Endothelial cell of umbilical vein (primary cell): ENCODE measurements around the gene IL6R. TPM values are rescaled to one million over a fixed set of nuclear protein-coding genes. Genes with fewer than 3 reads are reported as not detected.

Source experiments
- BruUV-seq: library from RNA; stranded (reverse); fragments of 400-500 nt; replicated peaks from 2 replicates; lab custom pipeline; 2021; lab: Mats Ljungman, UMichigan
- CTCF ChIA-PET: fragments of 300-600, 350-600 bp; sonication (Branson Sonifier 250); formaldehyde crosslinking; loops from one replicate; lab custom pipeline; 2021; ENCODE audit warnings: antibody characterized with exemption, inconsistent platforms; lab: Charles Lee
- POLR2A ChIA-PET: fragments of 300-600, 350-600 bp; sonication (Branson Sonifier 250); formaldehyde crosslinking; loops from one replicate; lab custom pipeline; 2021; ENCODE audit warnings: antibody characterized with exemption, inconsistent platforms; lab: Charles Lee
- DNase-seq: peaks from one replicate; pipeline ENCODE4 v3.0.0-alpha.2; 2011; ENCODE audit warnings: low read depth, low spot score
- FAIRE-seq: peaks from 2 replicates; lab custom pipeline; 2011; peaks lifted over from hg19 to GRCh38; lab: Jason Lieb, UNC
- H2AFZ ChIP-seq: 2 replicates; pipeline ENCODE4 v1.6.0; 2012; ENCODE audit warnings: low read depth, low read length, control low read depth, inconsistent platforms
- H3K27ac ChIP-seq: 2 replicates; pipeline ENCODE4 v1.5.1; 2011; ENCODE audit warnings: low read depth, mild to moderate bottlenecking, control low read depth, low read length, moderate library complexity; ENCODE audit not compliant: insufficient read depth
- H3K27me3 ChIP-seq, 2 experiments: 2 replicates each; pipeline versions ENCODE4 v1.6.0 to v1.6.1; 2011; ENCODE audit warnings: low read length in 2 of 2, mixed read lengths in 1 of 2; ENCODE audit not compliant: control insufficient read depth in 2 of 2, insufficient read depth in 2 of 2
- H3K36me3 ChIP-seq, 2 experiments: 2 replicates in 1 of 2; 3 replicates in 1 of 2; pipeline ENCODE4 v1.5.1; 2011; ENCODE audit warnings: low read length in 2 of 2, mild to moderate bottlenecking in 1 of 2, moderate library complexity in 1 of 2; ENCODE audit not compliant: control insufficient read depth in 2 of 2, insufficient read depth in 2 of 2; ENCODE audit errors: extremely low read depth in 1 of 2
- H3K4me1 ChIP-seq: 3 replicates; pipeline ENCODE4 v1.5.1; 2011; ENCODE audit warnings: mild to moderate bottlenecking, low read length; ENCODE audit not compliant: control insufficient read depth, insufficient read depth; ENCODE audit errors: extremely low read depth
- H3K4me2 ChIP-seq: 2 replicates; pipeline ENCODE4 v1.6.1; 2011; ENCODE audit warnings: low read length, control low read depth, mixed read lengths; ENCODE audit not compliant: insufficient read depth
- H3K4me3 ChIP-seq, 3 experiments: fragments of 200-600 bp in 1 of 3; sonication (generic), shearing (Covaris generic) in 1 of 3; replicated peaks in 1 of 3; 2 replicates each; pipeline ENCODE4 v1.5.1; 2011 to 2016; ENCODE audit warnings: control low read depth in 3 of 3, low read length in 3 of 3, mild to moderate bottlenecking in 2 of 3, inconsistent platforms in 1 of 3, low read depth in 1 of 3, moderate library complexity in 1 of 3; ENCODE audit not compliant: insufficient read depth in 1 of 3
- H3K79me2 ChIP-seq: 2 replicates; pipeline ENCODE4 v1.6.0; 2012; ENCODE audit warnings: low read length, inconsistent platforms; ENCODE audit not compliant: control insufficient read depth, insufficient read depth
- H3K9ac ChIP-seq: replicated peaks from 2 replicates; pipeline ENCODE3; 2011; ENCODE audit warnings: low read length, control low read depth; ENCODE audit not compliant: insufficient read depth; ENCODE audit errors: extremely low read depth
- H3K9me1 ChIP-seq: replicated peaks from 3 replicates; pipeline ENCODE4 v1.6.0; 2011; ENCODE audit warnings: mild to moderate bottlenecking, low read length; ENCODE audit not compliant: control insufficient read depth, insufficient read depth; ENCODE audit errors: extremely low read depth
- H3K9me3 ChIP-seq: replicated peaks from 2 replicates; pipeline ENCODE4 v1.5.1; 2012; ENCODE audit warnings: low read length, inconsistent platforms; ENCODE audit not compliant: control insufficient read depth, insufficient read depth
- H4K20me1 ChIP-seq: replicated peaks from 2 replicates; pipeline ENCODE3; 2011; ENCODE audit warnings: mild to moderate bottlenecking, low read length; ENCODE audit not compliant: control insufficient read depth, insufficient read depth; ENCODE audit errors: extremely low read depth
- CTCF ChIP-seq, 2 donors: IDR thresholded peaks; 1 replicate in 1 of 2; 2 replicates in 1 of 2; pipeline ENCODE4 v1.5.1; 2011; ENCODE audit warnings: low read length in 2 of 2, mild to moderate bottlenecking in 2 of 2, moderate library complexity in 2 of 2, control low read depth in 1 of 2, inconsistent platforms in 1 of 2, low read depth in 1 of 2; ENCODE audit not compliant: insufficient read depth in 1 of 2; ENCODE audit errors: extremely low read depth in 1 of 2
- EZH2 ChIP-seq: IDR thresholded peaks from 2 replicates; pipeline ENCODE4 v1.6.1; 2012; ENCODE audit warnings: borderline replicate concordance, low read depth, mild to moderate bottlenecking, moderate library complexity, low read length, inconsistent platforms; ENCODE audit not compliant: severe bottlenecking
- FOS ChIP-seq: IDR thresholded peaks from 2 replicates; pipeline ENCODE4 v1.6.1; 2011; ENCODE audit warnings: mild to moderate bottlenecking, low read length, moderate library complexity, borderline replicate concordance; ENCODE audit not compliant: insufficient read depth
- GATA2 ChIP-seq: IDR thresholded peaks from 2 replicates; pipeline ENCODE4 v1.7.0; 2011; ENCODE audit warnings: low read depth, mild to moderate bottlenecking, moderate library complexity, mixed read lengths, low read length; ENCODE audit not compliant: insufficient read length, insufficient read depth
- JUN ChIP-seq: IDR thresholded peaks from 2 replicates; pipeline ENCODE4 v1.6.1; 2011; ENCODE audit warnings: borderline replicate concordance, low read depth; ENCODE audit not compliant: insufficient read length, insufficient read depth
- MAX ChIP-seq: IDR thresholded peaks from 2 replicates; pipeline ENCODE4 v1.6.1; 2011; ENCODE audit not compliant: insufficient read depth, insufficient read length
- MYC ChIP-seq: IDR thresholded peaks from one replicate; pipeline ENCODE4 v1.6.1; 2011; ENCODE audit warnings: mild to moderate bottlenecking, low read depth, low read length
- POLR2A ChIP-seq: IDR thresholded peaks from 2 replicates; pipeline ENCODE4 v1.6.1; 2012; ENCODE audit warnings: low read depth, mild to moderate bottlenecking, control low read depth, low read length
- POLR2AphosphoS5 ChIP-seq: IDR thresholded peaks from 2 replicates; pipeline ENCODE4 v1.6.1; 2012; ENCODE audit warnings: low read depth, mild to moderate bottlenecking, control low read depth, low read length, moderate library complexity; ENCODE audit not compliant: insufficient read depth
- dilution Hi-C: fragments of 300-500 bp; cut with MboI; formaldehyde crosslinking; loops from one replicate; pipeline ENCODE4 v1.15.0; 2019; ENCODE audit warnings: low sequenced_read_pairs; ENCODE audit not compliant: extremely low pct_ligation_motif_present
- intact Hi-C: fragments of 100-400 bp; cut with micrococcal nuclease; formaldehyde crosslinking; loops from one replicate; pipeline ENCODE4 v1.10.0; 2022
- polyA plus RNA-seq, 4 experiments: library from polyadenylated mRNA; depleted of rRNA in 3 of 4; stranded (reverse) in 3 of 4; unstranded in 1 of 4; fragments of >200 nt; gene quantifications; 2 replicates each; pipeline versions ENCODE4 v1.2.1 to v1.2.3, GENCODE V29; 2011 to 2012; ENCODE audit warnings: missing spikeins in 1 of 4
- total RNA-seq: library from RNA; stranded (reverse); gene quantifications from 2 replicates; pipeline ENCODE4 v1.2.3, GENCODE V29; 2021

Gene IL6R
- total and polyA plus RNA-seq, 2 donors (not counting 3 experiments of a cell fraction or from before 2014, with no cell fraction given): 4.8 to 5.1 TPM

GRCh38 chr1:154416471-154417337, 11.6 kb downstream of the IL6R start:
- no peaks in the 10 kb centered on the region for H3K9me3 ChIP-seq
- DNase-seq (no peak), FAIRE-seq (no peak)
- H4K20me1 ChIP-seq: no peaks in the 10 kb centered on the region
- H3K4me2 ChIP-seq: no peak overlapping the region
- H3K36me3 ChIP-seq: no peaks in the 10 kb centered on the region
- ChIA-PET CTCF (interaction anchor here (1.0 kb wide), 1 partner anchor 130 kb away, joined by 3 read pairs; no protein-coding TSS in a partner anchor), POLR2A (no interaction called here)
- no peaks in the 10 kb centered on the region for H3K9me1 ChIP-seq
- H3K4me3 ChIP-seq: no peak overlapping the region
- intact Hi-C loops (no loop called here), dilution Hi-C loops (no loop called here)
- peaks cover 30% of the 10 kb centered on the region for H3K4me1 ChIP-seq
- no peak overlapping the region for H3K9ac ChIP-seq
- no peaks in the 10 kb centered on the region for H3K27me3 ChIP-seq
- TF ChIP-seq FOS: no peak
- no peak for TF ChIP-seq MYC
- no peak for TF ChIP-seq MAX
- no peak for TF ChIP-seq EZH2
- no peak for TF ChIP-seq CTCF (IDR thresholded peaks at IDR 0.05; ENCODE audit: extremely low read depth in 1 of 2, insufficient read depth in 1 of 2, low read depth in 1 of 2, low read length in 2 of 2)
- no peak for TF ChIP-seq JUN
- no peak for TF ChIP-seq POLR2A
- TF ChIP-seq GATA2: no peak
- TF ChIP-seq POLR2AphosphoS5: no peak
- H2AFZ ChIP-seq: no peak overlapping the region
- no peaks in the 10 kb centered on the region for H3K79me2 ChIP-seq
- no peak overlapping the region for H3K27ac ChIP-seq
- BruUV-seq: no TSS peak
